Measurements from ENCODE around the gene UBTD2.

GRCh38 chr5:172280929-172281328 is 2.6 kb downstream of the UBTD2 start:
- TF ChIP-seq, protein P1, sequence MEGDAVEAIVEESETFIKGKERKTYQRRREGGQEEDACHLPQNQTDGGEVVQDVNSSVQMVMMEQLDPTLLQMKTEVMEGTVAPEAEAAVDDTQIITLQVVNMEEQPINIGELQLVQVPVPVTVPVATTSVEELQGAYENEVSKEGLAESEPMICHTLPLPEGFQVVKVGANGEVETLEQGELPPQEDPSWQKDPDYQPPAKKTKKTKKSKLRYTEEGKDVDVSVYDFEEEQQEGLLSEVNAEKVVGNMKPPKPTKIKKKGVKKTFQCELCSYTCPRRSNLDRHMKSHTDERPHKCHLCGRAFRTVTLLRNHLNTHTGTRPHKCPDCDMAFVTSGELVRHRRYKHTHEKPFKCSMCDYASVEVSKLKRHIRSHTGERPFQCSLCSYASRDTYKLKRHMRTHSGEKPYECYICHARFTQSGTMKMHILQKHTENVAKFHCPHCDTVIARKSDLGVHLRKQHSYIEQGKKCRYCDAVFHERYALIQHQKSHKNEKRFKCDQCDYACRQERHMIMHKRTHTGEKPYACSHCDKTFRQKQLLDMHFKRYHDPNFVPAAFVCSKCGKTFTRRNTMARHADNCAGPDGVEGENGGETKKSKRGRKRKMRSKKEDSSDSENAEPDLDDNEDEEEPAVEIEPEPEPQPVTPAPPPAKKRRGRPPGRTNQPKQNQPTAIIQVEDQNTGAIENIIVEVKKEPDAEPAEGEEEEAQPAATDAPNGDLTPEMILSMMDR (optimal IDR thresholded peaks at IDR 0.05 in 1 of 3, IDR thresholded peaks at IDR 0.05 in 1 of 3, conservative IDR thresholded peaks at IDR 0.05 in 1 of 3; ENCODE audit: extremely low read depth in 1 of 3, insufficient read depth in 2 of 3, low read length in 3 of 3): no peak
- no peak for TF ChIP-seq EZH2 (IDR thresholded peaks at IDR 0.05; ENCODE audit: low read length)

All from keratinocyte (primary cell).